Measurements from ENCODE around the gene STON1.
A peak's percentile ranks its signal among the peaks of the same experiment; 100 is the strongest.
"Not testable (repeated sequence)": the region's sequence is repeated elsewhere in the genome, so short reads cannot be mapped to it uniquely, and the experiment has no call there.

Gene STON1

GRCh38 chr2:48600917-48601316, 71.0 kb downstream of the STON1 start:
- no peak for TF ChIP-seq CTCF (IDR thresholded peaks at IDR 0.05; ENCODE audit: low read depth, low read length)
- H3K4me3 ChIP-seq (ENCODE audit: low read depth, low read length): no peak overlapping the region

GRCh38 chr2:48601349-48601748, 71.4 kb downstream of the STON1 start:
- peak; percentile 62 for TF ChIP-seq CTCF (IDR thresholded peaks at IDR 0.05; ENCODE audit: low read depth, low read length)
- no peak overlapping the region for H3K4me3 ChIP-seq (ENCODE audit: low read depth, low read length)

GRCh38 chr2:48605482-48606175, 75.7 kb downstream of the STON1 start:
- no peak overlapping the region for H3K4me3 ChIP-seq (ENCODE audit: low read depth, low read length)
- TF ChIP-seq CTCF (IDR thresholded peaks at IDR 0.05; ENCODE audit: low read depth, low read length): no peak

GRCh38 chr2:48607307-48608014, 77.5 kb downstream of the STON1 start:
- no peak overlapping the region for H3K4me3 ChIP-seq (ENCODE audit: low read depth, low read length)
- no peak for TF ChIP-seq CTCF (IDR thresholded peaks at IDR 0.05; ENCODE audit: low read depth, low read length)

- no peak overlapping the region for H3K4me3 ChIP-seq (ENCODE audit: low read depth, low read length)
- TF ChIP-seq CTCF (IDR thresholded peaks at IDR 0.05; ENCODE audit: low read depth, low read length): no peak
Measured at GRCh38 chr2:48613211-48613610, 83.3 kb downstream of the STON1 start.

- not testable (repeated sequence) for H3K4me3 ChIP-seq (ENCODE audit: low read depth, low read length)
Measured at GRCh38 chr2:48614581-48614980, 84.6 kb downstream of the STON1 start.

- no peak within 1 kb of the TSS for H3K4me3 ChIP-seq (ENCODE audit: low read depth, low read length)
- no peak for TF ChIP-seq CTCF (IDR thresholded peaks at IDR 0.05; ENCODE audit: low read depth, low read length)
Measured at GRCh38 chr2:48617618-48618017, 87.7 kb downstream of the STON1 start, which contains the start of gene GTF2A1L. Gene GTF2A1L (plus strand): TSS chr2:48617856. CDS start chr2:48617875, 19 bp downstream.
